ENCODE results near the gene RMP24.

The RMP24 gene

GRCh38 chr18:35983818-35984217 lies 11.3 kb downstream of the RMP24 start:
- POLR2A ChIA-PET: interaction anchor here (0.7 to 1.9 kb wide), 2 partner anchors 11 to 83 kb away, joined by 3 to 6 read pairs; partner anchors contain the start of gene RMP24
- peak; percentile 77 for DNase-seq (ENCODE audit: low read depth, low spot score)
- no peak overlapping the region for H3K4me3 ChIP-seq (ENCODE audit: low read depth, low read length)
- TF ChIP-seq CTCF (IDR thresholded peaks at IDR 0.05; ENCODE audit: insufficient read depth, low read length, missing control alignments): no peak
- CTCF ChIA-PET: interaction anchor here (2.0 kb wide), 1 partner anchor 34 kb away, joined by 5 read pairs; no protein-coding TSS in a partner anchor

GRCh38 chr18:35991696-35992095 lies 19.2 kb downstream of the RMP24 start:
- H3K4me3 ChIP-seq (ENCODE audit: low read depth, low read length): no peak overlapping the region
- ChIA-PET CTCF (no interaction called here), POLR2A (no interaction called here)
- no peak for DNase-seq (ENCODE audit: low read depth, low spot score)
- no peak for TF ChIP-seq CTCF (IDR thresholded peaks at IDR 0.05; ENCODE audit: insufficient read depth, low read length, missing control alignments)

- no peak for DNase-seq (ENCODE audit: low read depth, low spot score)
- POLR2A ChIA-PET: no interaction called here
- TF ChIP-seq CTCF (IDR thresholded peaks at IDR 0.05; ENCODE audit: insufficient read depth, low read length, missing control alignments): no peak
- H3K4me3 ChIP-seq (ENCODE audit: low read depth, low read length): no peak overlapping the region
- CTCF ChIA-PET: interaction anchor here (2.0 kb wide), 1 partner anchor 25 kb away, joined by 9 read pairs; no protein-coding TSS in a partner anchor
Measured at GRCh38 chr18:35993013-35993412, 20.5 kb downstream of the RMP24 start.

- ChIA-PET CTCF (interaction anchor here (1.1 to 2.0 kb wide), 5 partner anchors 8 to 19 kb away, joined by 3 to 9 read pairs (median 7); no protein-coding TSS in a partner anchor), POLR2A (no interaction called here)
- no peak overlapping the region for H3K4me3 ChIP-seq (ENCODE audit: low read depth, low read length)
- DNase-seq (ENCODE audit: low read depth, low spot score): no peak
- no peak for TF ChIP-seq CTCF (IDR thresholded peaks at IDR 0.05; ENCODE audit: insufficient read depth, low read length, missing control alignments)
Measured at GRCh38 chr18:35998967-35999366, 26.5 kb downstream of the RMP24 start.

GRCh38 chr18:35999925-36000324 lies 27.4 kb downstream of the RMP24 start:
- ChIA-PET CTCF (interaction anchor here (1.0 to 2.0 kb wide), 4 partner anchors 10 to 24 kb away, joined by 3 to 7 read pairs (median 4); no protein-coding TSS in a partner anchor), POLR2A (no interaction called here)
- no peak overlapping the region for H3K4me3 ChIP-seq (ENCODE audit: low read depth, low read length)
- DNase-seq (ENCODE audit: low read depth, low spot score): no peak
- TF ChIP-seq CTCF (IDR thresholded peaks at IDR 0.05; ENCODE audit: insufficient read depth, low read length, missing control alignments): no peak

GRCh38 chr18:36006997-36007396 lies 34.5 kb downstream of the RMP24 start:
- no peak for TF ChIP-seq CTCF (IDR thresholded peaks at IDR 0.05; ENCODE audit: insufficient read depth, low read length, missing control alignments)

More at GRCh38 chr18:36006997-36007396, 34.5 kb downstream of the RMP24 start:
- ChIA-PET POLR2A (no interaction called here), CTCF (interaction anchor here (0.9 to 2.5 kb wide), 3 partner anchors 8 to 12 kb away, joined by 3 to 19 read pairs (median 5); no protein-coding TSS in a partner anchor)
- H3K4me3 ChIP-seq (ENCODE audit: low read depth, low read length): no peak overlapping the region
- no peak for DNase-seq (ENCODE audit: low read depth, low spot score)

Data from AG04449 (cell line).